Measurements from ENCODE around the gene RTCA. TPM values are rescaled to one million over a fixed set of nuclear protein-coding genes. Genes with fewer than 3 reads are reported as not detected.
A peak's percentile ranks its signal among the peaks of the same experiment; 100 is the strongest.

RTCA gene
- total RNA-seq, 2 experiments from 2014 or later: 62.1 to 67.1 TPM

GRCh38 chr1:100266741-100267140 lies 725 bp downstream of the RTCA start:
- H3K4me1 ChIP-seq (ENCODE audit: insufficient read depth, low read length): peaks cover 41% of the 10 kb centered on the region
- POLR2A ChIA-PET: interaction anchor here (0.7 to 4.2 kb wide), 18 partner anchors 12 to 297 kb away, joined by 3 to 83 read pairs (median 6); partner anchors contain the start of genes CDC14A, DBT, SASS6 and SLC35A3

GRCh38 chr1:100267284-100267683 lies 1.3 kb downstream of the RTCA start:
- Histone ChIP-seq H3K4me1 (ENCODE audit: insufficient read depth, low read length) (peaks cover 43% of the 10 kb centered on the region), H3K9me3 (ENCODE audit: control insufficient read depth in 1 of 2, insufficient read depth in 1 of 2, low read length in 2 of 2) (no peaks in the 10 kb centered on the region), H3K36me3 (ENCODE audit: insufficient read depth, low read length) (peaks cover 50% of the 10 kb centered on the region), H3K27me3 (ENCODE audit: control insufficient read depth in 1 of 2, insufficient read depth in 2 of 2, low read length in 2 of 2) (no peaks in the 10 kb centered on the region), H3K4me3 (ENCODE audit: low read length) (peak overlapping the region; percentile 96), H3K27ac (ENCODE audit: low read depth in 1 of 2, low read length in 2 of 2) (peak overlapping the region in 1 of 2 donors; percentile 67)
- Mint-ChIP-seq H3K27ac (peak overlapping the region; percentile 93), H3K4me1 (ENCODE audit: low read depth) (peaks cover 70% of the 10 kb centered on the region), H3K4me3 (peak overlapping the region; percentile 99), H3K36me3 (ENCODE audit: low read depth) (peaks cover 83% of the 10 kb centered on the region), H3K9me3 (no peaks in the 10 kb centered on the region), H3K27me3 (no peaks in the 10 kb centered on the region)
- no peak for ATAC-seq (ENCODE audit: poor library complexity)
- DNase-seq: no peak
- CTCF ChIA-PET: interaction anchor here (0.9 to 1.7 kb wide), 2 partner anchors 188 to 192 kb away, joined by 4 to 6 read pairs; no protein-coding TSS in a partner anchor
- POLR2A ChIA-PET: interaction anchor here (1.5 to 4.2 kb wide), 9 partner anchors 13 to 179 kb away, joined by 4 to 83 read pairs (median 8); partner anchors contain the start of genes CDC14A, DBT, SASS6 and TRMT13
- intact Hi-C loops (cut with DNase I, micrococcal nuclease): loop anchor here (1.0 to 5.0 kb wide), 4 partner anchors 19 to 625 kb away; partner anchors contain the start of genes CDC14A (in 2 of the 2), EXTL2 (in 1 of the 2), SASS6 (in 1 of the 2) and TRMT13 (in 1 of the 2)
- TF ChIP-seq CTCF (IDR thresholded peaks at IDR 0.05): no peak

More at GRCh38 chr1:100266741-100267140, 725 bp downstream of the RTCA start:
- ATAC-seq (ENCODE audit: poor library complexity): no peak
- Histone ChIP-seq H3K4me3 (ENCODE audit: low read length) (peak overlapping the region; percentile 96), H3K27ac (ENCODE audit: low read depth in 1 of 2, low read length in 2 of 2) (peak overlapping the region; percentile 62 to 67), H3K9me3 (ENCODE audit: control insufficient read depth in 1 of 2, insufficient read depth in 1 of 2, low read length in 2 of 2) (no peaks in the 10 kb centered on the region), H3K36me3 (ENCODE audit: insufficient read depth, low read length) (peaks cover 45% of the 10 kb centered on the region), H3K27me3 (ENCODE audit: control insufficient read depth in 1 of 2, insufficient read depth in 2 of 2, low read length in 2 of 2) (no peaks in the 10 kb centered on the region)
- Mint-ChIP-seq H3K36me3 (ENCODE audit: low read depth) (peaks cover 77% of the 10 kb centered on the region), H3K27ac (peak overlapping the region; percentile 93), H3K9me3 (no peaks in the 10 kb centered on the region), H3K4me3 (peak overlapping the region; percentile 99), H3K27me3 (no peaks in the 10 kb centered on the region), H3K4me1 (ENCODE audit: low read depth) (peaks cover 65% of the 10 kb centered on the region)
- CTCF ChIA-PET: interaction anchor here (0.9 to 1.7 kb wide), 4 partner anchors 17 to 193 kb away, joined by 3 to 6 read pairs (median 4); partner anchors contain the start of genes CDC14A and DBT
- intact Hi-C loops (cut with DNase I, micrococcal nuclease): loop anchor here (1.0 to 5.0 kb wide), 6 partner anchors 17 to 626 kb away; partner anchors contain the start of genes CDC14A (in 2 of the 2), DBT (in 1 of the 2), EXTL2 (in 1 of the 2) and SASS6 (in 1 of the 2)
- TF ChIP-seq CTCF (IDR thresholded peaks at IDR 0.05): no peak
- DNase-seq: no peak

- intact Hi-C loops (cut with DNase I, micrococcal nuclease): loop anchor here (5.0 kb wide), 3 partner anchors 84 to 624 kb away; partner anchors contain the start of genes CDC14A (in 2 of the 2), EXTL2 (in 1 of the 2), SASS6 (in 1 of the 2) and TRMT13 (in 1 of the 2)
- peaks cover 73% of the 10 kb centered on the region for H3K4me1 Mint-ChIP-seq (ENCODE audit: low read depth)
- H3K27ac Mint-ChIP-seq: peak overlapping the region; percentile 93
- ATAC-seq (ENCODE audit: poor library complexity): no peak
- no peak for DNase-seq
- H3K4me3 Mint-ChIP-seq: peak overlapping the region; percentile 99
- peaks cover 59% of the 10 kb centered on the region for H3K36me3 ChIP-seq (ENCODE audit: insufficient read depth, low read length)
- ChIA-PET CTCF (interaction anchor here (0.7 to 1.1 kb wide), 2 partner anchors 82 to 85 kb away, joined by 3 to 4 read pairs; no protein-coding TSS in a partner anchor), POLR2A (interaction anchor here (4.2 kb wide), 2 partner anchors 19 to 84 kb away, joined by 35 to 83 read pairs; partner anchors contain the start of genes CDC14A and DBT)
- no peaks in the 10 kb centered on the region for H3K27me3 Mint-ChIP-seq
- H3K27ac ChIP-seq (ENCODE audit: low read depth in 1 of 2, low read length in 2 of 2): no peak overlapping the region
- H3K4me3 ChIP-seq (ENCODE audit: low read length): no peak overlapping the region
- no peaks in the 10 kb centered on the region for H3K9me3 Mint-ChIP-seq
- H3K36me3 Mint-ChIP-seq (ENCODE audit: low read depth): peaks cover 89% of the 10 kb centered on the region
- no peak for TF ChIP-seq CTCF (IDR thresholded peaks at IDR 0.05)
- H3K27me3 ChIP-seq (ENCODE audit: control insufficient read depth in 1 of 2, insufficient read depth in 2 of 2, low read length in 2 of 2): no peaks in the 10 kb centered on the region
- no peaks in the 10 kb centered on the region for H3K9me3 ChIP-seq (ENCODE audit: control insufficient read depth in 1 of 2, insufficient read depth in 1 of 2, low read length in 2 of 2)
- peaks cover 44% of the 10 kb centered on the region for H3K4me1 ChIP-seq (ENCODE audit: insufficient read depth, low read length)
These were observed 2.2 kb downstream of the RTCA start for GRCh38 chr1:100268202-100268601.

Measured in CD4-positive, alpha-beta T cell (primary cell).